CD4-positive, alpha-beta T cell treated with Interferon gamma for 1 hour (primary cell): ENCODE results near the gene PRKCE.
A peak's percentile ranks its signal among the peaks of the same experiment; 100 is the strongest.
"Not testable (repeated sequence)": the region's sequence is repeated elsewhere in the genome, so short reads cannot be mapped to it uniquely, and the experiment has no call there.

Experiments
- DNase-seq: peaks from one replicate; pipeline ENCODE4 v3.0.0-alpha.2; 2020

Gene PRKCE

GRCh38 chr2:45871541-45871940 is 220.1 kb downstream of the PRKCE start:
- no peak for DNase-seq

DNA sequence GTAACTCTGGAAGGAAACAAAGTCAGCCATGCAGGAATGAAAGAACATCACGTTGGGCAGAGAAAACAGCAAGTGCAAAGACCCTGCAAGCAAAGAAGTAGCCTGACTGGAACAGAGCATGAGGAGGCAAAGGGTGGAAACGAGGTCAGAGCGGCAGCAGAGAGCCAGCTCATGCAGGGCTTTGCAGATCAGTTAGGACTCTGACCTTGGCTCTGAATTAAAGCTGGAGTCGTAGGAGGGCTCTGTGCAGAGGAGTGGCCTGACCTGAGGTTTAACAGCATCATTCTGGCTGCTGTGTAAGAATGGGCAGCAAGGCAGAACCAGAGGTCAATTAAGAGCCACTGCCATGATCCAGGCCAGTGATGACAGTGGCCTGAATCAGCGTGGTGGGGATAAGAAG is 220.7 kb downstream of the PRKCE start:
- no peak for DNase-seq

DNA sequence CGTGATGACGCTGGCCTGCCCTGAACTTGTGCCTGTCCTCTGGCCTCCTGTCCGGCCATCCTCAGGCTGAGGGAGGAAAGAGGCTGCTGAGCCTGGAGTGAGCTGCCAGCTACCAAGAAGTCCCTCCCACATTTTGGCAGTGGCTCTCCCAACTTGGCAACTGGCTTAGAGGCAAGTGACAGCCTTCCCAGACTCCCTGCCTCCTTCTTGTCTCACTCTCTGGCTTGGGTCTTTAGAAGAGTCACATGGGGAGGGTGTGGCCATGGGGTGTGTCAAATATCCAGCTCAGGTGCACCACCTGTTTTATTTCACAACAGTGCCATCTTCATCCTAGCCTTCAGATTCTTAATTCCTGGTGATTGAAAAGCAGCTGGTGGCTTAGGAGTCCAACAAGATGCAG is 222.9 kb downstream of the PRKCE start:
- no peak for DNase-seq

GRCh38 chr2:45876611-45877010 is 225.1 kb downstream of the PRKCE start:
- no peak for DNase-seq

DNA sequence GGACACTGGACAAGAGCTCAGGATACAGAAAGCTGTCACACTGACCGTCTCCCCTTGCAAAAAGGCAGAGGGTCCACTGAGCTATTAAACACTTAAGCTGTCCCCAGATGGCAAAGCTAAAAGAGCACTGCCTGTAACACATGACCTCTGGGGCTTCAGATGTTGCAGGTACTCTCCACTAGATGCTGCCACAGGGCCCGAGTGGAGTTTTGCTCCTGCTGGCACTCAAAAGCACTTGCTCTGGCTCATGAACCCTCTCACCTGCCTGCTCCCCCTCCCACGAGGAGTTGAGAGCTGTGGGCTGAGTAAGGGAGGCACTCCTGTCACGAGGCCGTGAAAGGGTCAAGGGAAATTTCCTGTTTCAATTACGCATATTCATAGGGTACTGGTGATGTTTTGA is 227.9 kb downstream of the PRKCE start:
- no peak for DNase-seq

DNA sequence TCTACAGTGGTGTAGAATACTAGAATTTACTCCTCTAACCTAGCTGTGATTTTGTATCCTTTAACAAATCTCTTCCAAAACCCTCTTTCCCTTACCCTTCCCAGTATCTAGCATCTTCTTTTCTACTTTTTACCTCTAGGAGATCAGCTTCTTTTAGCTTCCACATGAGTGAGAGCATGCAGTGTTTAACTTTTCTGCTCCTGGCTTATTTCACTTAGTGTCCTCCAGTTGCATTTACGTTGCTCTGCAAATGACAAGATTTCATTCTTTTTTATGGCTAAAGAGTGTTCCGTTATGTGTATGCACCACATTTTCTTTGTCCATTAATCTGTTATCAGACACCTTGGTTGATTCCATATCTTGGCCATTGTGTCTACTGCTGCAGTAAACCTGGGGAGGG is 228.5 kb downstream of the PRKCE start:
- no peak for DNase-seq

GRCh38 chr2:45881970-45882581 is 230.6 kb downstream of the PRKCE start:
- DNase-seq = no peak

DNA sequence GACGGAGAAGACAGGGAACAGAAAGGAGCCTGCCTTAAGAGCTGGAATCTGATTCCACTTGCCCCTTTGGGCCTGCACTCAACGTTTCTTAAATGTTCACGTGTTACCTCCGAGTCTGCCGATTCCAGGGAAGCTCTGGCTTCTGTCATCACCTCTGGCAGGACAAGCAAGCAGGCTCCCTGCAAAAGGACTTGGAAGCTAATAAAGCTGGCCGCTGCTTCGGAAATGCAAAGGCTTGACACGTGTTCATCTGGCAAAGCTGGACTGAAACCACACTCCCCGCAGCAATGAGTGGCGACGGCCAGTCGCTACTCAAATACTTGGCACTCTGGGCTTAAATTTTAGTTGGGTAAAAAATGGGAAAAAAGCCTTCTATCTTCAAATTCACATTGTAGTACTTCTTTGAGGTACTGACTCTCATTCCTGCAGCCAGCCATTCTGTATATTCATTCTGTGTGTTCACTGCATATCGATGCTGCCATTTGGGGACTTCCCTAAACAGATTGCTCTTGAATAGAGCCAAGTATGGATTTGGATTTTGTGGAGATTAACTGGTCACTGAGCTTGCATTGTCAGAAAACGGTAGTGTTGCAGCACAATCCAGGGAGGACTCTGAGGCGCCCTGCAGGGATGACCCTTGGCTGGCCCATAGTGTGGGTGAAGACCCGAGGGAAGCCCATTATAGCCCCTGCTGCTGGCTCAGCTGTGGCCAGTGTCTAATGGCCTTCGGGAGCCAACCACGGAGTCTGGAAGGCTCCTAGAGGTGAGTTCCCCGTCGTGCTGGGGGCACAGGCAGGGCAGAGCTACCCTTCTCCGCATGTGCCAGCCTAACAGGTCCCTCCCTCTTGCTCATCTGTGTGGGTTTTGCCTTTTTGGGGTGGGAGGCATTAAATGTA is 231.5 kb downstream of the PRKCE start:
- DNase-seq = no peak

DNA sequence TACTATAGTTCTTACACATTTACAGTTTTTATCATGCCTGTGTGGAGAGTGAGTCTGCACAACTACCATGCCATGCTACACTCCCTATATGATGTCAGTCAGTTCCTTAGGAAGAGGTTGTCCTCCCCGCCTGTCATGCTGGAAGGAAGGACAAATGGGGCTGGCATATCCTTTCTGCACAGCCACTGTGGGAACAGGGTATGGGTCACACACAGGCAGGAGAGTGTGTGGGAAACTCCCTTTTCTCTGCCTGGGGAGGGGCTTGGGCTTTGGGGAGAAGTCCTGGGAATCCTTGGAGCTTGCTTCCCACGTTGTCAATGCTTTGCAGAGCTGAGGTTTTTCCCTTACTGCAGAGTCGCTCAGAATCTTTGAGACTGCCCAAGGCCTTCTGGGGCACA is 232.1 kb downstream of the PRKCE start:
- DNase-seq = no peak

DNA sequence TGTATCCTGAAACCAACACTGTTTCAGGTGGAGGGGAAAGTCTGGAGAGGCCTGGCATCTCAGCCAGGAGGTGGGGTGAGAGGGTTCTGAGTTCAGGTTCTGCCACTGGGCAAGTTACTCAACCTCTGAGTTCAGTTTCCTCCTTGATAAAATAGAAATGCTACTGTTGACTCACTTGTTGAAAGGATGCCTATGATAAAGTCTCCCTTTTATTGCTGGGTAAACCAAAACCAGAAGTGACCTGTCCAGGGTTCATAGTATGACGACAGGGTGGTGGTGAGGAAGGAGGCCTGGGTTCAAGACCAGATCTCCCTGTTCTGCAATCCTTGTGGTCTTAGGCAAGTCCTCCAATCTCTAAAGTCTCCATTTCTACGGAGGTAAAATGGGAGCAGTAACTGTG is 232.7 kb downstream of the PRKCE start:
- no peak for DNase-seq

GRCh38 chr2:45885171-45885621 is 233.7 kb downstream of the PRKCE start:
- DNase-seq = no peak

DNA sequence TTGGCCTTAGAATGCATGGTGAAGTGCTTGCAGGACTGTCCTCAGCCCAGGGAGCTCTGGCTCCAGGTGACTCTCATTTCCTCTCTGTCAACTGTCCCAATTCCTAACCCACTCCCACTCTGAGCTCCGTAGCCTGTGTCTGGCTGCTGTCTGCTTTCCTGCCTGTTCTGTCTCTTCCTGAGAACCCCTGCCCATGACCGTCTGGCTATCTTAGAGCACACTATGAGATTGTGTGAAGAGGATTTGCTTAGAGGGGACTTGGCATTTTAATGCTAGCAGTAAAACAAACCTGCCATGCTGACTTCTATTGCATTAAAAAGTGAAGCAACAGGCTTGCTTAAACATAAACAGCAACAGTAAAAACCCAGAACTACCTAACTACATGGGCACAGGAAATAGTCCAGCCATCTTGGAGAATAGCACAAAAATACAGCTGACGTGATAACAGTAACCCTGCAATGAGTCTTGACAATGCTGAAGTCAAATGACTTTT is 234.7 kb downstream of the PRKCE start:
- DNase-seq = no peak

GRCh38 chr2:45888167-45888566 is 236.7 kb downstream of the PRKCE start:
- no peak for DNase-seq

DNA sequence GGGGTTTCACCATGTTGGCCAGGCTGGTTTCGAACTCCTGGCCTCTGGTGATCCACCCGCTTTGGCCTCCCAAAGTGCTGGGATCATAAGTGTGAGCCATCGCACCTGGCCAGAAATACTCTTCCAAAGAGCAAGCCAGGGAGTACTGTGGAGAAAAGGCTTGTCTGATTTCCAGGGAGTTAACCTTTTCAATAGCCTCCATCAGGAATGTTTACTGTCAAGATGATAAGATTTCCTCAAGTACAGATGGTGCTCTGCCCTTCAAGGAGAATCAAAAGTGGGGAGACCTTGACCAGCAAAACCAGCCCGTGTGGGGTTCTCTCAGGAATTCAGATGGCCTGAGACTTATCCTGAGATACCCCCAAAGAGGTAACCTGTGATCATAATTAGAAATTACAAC is 237.2 kb downstream of the PRKCE start:
- no peak for DNase-seq

DNA sequence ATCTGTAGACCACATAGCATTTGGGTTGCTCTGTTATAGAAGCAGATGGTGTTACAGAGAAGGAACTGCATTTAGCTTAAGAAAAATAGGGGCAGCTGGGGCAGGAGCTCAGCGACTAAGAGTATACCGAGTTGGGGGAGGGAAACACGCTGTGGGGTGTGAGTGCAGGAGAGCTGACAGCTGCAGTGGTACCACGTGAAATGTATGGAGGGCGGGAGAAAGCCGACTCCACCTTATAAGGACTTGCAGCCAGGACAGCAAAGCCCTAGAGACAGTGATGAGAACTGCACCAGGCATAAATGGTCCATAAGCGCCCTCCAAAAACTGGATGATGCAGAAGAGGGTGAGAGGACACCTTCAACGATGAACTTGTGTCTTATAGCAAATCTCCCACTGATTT is 237.6 kb downstream of the PRKCE start:
- peak; percentile 57 for DNase-seq

DNA sequence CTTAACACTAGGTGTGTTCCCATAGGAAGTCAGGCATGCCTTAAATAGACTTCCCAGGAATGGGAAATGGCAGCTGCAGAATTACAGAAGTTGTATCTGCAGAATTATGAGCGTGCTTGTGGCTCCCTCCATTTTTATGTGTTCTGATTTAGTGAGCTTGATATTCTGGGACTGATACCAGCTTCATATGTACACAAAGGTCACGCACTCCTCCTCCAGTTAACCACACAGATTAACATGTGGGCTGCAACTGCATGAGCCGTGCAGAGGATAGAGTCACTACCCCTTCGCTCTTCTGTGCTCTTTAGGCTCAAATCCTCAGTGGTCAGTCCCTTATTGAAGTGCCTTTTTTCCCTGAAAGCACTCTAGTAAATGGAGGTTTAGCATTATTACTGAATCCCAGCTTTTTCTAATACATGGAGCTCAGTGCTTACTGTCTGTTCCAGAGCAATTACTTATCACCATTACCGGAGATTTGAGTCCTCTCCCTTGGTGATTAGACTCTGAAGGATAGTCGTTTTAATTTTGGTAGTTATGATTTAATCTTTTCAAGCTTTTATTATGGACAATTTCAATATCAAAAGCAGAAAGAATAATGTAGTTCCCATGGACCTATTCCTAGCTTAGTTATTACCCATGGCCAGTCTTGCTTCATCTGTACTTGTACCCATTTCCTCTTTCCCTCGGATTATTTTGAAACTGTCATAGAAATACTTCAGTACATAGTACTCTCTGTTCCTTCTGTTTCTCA is 238.3 kb downstream of the PRKCE start:
- no peak for DNase-seq

GRCh38 chr2:45890371-45890646 is 238.8 kb downstream of the PRKCE start:
- DNase-seq = not testable (repeated sequence)

GRCh38 chr2:45890819-45891218 is 239.3 kb downstream of the PRKCE start:
- DNase-seq = peak; percentile 30

DNA sequence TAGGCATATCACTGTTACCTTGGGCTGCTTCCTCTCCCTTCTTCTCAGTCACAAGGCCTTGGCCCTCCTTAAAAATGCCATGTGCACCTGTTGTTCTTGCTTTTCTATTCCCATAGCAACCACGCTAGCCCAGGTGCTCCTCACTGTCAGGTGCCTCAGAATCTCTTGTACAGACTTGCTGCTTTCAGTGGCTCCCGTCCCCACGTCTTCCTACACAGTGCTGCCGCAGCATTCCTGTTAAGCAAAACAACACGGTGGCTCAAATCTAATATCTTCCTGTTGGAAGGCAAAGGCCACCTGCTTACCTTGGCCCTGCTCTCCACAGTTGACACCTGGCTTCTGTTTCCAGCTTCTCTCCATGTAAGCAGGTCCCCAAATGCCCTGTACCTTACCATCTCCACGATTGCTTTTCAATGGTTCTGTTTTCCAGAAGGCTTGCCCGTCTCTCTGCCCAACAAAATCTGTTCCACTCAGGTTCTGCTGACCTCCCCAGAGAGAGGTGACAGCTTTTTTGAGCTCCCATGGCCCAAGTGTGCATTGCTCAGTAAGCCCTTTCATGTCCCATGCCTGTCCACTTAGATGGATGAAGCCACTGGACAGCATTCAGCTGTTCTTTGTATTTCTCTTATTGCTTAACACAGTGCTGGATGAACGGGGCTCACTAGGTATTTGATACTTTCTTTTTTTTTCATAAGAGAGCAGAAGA is 240.4 kb downstream of the PRKCE start:
- DNase-seq = peak; percentile 18

- no peak for DNase-seq
Observed at GRCh38 chr2:45892425-45892745, 240.9 kb downstream of the PRKCE start.

GRCh38 chr2:45892757-45893156 is 241.3 kb downstream of the PRKCE start:
- DNase-seq = no peak

DNA sequence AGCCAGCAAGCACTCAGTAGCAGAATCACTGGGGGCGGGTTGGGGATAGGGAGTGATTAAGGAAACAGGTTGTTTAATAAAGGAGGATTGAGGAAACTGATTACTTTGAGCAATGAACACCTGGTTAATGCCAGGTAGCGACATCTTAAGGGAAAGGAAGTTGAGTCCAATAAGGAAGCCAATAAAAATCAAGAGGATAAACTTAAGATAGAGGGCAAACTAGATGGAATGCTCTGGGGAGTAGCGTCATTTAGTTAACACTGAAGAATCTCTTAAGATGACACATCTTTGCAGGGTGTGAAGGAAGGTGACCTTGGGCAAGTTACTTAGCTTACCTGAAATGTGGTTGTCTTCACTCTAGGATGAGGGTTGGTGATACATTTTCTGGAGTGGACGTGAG is 242.7 kb downstream of the PRKCE start:
- no peak for DNase-seq

GRCh38 chr2:45895241-45895861 is 243.9 kb downstream of the PRKCE start:
- no peak for DNase-seq
